Loucy (cell line): Measurements from ENCODE around the gene STEAP4.

Experiments
- EZH2phosphoT487 ChIP-seq: fragments of 200-600 bp; IDR thresholded peaks from 2 replicates; pipeline ENCODE4 v1.6.1; 2018; ENCODE audit warnings: antibody characterized with exemption, mild to moderate bottlenecking, moderate library complexity, borderline replicate concordance
- TF ChIP-seq, protein P1 (sequence below): fragments of 200-600 bp; sonication (generic); conservative IDR thresholded peaks from 2 replicates; pipeline ENCODE4 v1.5.1; 2014; ENCODE audit warnings: mild to moderate bottlenecking, antibody characterized with exemption, low read length

DNA sequence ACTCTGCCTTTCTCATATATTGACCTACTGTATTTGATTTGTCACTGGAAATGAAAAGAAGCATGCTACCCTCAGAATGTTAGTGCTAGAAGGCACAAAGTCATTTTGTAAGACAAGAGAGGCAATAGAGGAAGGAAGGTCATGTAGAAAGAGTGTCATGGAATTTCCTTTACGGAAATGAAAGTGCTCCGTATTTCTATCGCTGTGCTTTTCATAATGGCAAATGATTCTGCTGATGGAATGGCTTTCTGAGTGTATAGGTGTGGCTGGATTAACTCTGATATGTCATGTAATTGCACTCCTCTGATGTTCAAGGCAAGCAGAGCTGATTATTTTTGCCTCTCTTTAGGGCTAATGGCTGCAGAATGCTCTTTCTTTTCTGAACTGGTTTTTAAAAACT lies 15.5 kb upstream of the STEAP4 start:
- TF ChIP-seq, protein P1, sequence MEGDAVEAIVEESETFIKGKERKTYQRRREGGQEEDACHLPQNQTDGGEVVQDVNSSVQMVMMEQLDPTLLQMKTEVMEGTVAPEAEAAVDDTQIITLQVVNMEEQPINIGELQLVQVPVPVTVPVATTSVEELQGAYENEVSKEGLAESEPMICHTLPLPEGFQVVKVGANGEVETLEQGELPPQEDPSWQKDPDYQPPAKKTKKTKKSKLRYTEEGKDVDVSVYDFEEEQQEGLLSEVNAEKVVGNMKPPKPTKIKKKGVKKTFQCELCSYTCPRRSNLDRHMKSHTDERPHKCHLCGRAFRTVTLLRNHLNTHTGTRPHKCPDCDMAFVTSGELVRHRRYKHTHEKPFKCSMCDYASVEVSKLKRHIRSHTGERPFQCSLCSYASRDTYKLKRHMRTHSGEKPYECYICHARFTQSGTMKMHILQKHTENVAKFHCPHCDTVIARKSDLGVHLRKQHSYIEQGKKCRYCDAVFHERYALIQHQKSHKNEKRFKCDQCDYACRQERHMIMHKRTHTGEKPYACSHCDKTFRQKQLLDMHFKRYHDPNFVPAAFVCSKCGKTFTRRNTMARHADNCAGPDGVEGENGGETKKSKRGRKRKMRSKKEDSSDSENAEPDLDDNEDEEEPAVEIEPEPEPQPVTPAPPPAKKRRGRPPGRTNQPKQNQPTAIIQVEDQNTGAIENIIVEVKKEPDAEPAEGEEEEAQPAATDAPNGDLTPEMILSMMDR = no peak
- no peak for TF ChIP-seq EZH2phosphoT487
